ENCODE results near the gene LRRC66.

DNA sequence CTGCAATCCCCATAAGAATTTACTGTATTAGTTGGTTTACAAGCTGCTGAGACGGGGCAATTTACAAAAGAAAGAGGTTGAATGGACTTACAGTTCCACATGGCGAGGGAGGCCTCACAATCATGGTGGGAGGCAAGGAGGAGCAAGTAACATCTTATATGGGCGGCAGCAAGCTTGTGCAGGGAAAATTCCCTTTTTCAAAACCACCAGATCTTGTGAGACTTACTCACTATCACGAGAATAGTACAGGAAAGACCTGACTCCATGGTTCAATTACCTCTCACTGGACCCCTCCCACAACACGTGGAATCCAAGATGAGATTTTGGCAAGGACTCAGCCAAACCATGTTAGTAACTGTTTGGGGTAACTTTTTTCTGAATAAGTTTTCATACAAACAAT is 29.1 kb upstream of the LRRC66 start:
- TF ChIP-seq CTCF (IDR thresholded peaks at IDR 0.05) (no peak), POLR2A (IDR thresholded peaks at IDR 0.05) (no peak)

All from body of pancreas (tissue), 4 donors.